Activated T-cell treated with anti-CD3 and anti-CD28 coated beads for 48 hours (primary cell): Measurements from ENCODE around the gene NMNAT3.

Source experiments
- DNase-seq: peaks from one replicate; pipeline ENCODE4 v3.0.0-alpha.2; 2020; ENCODE audit warnings: low read depth

Gene NMNAT3

GRCh38 chr3:139578783-139579182 is 99.0 kb downstream of the NMNAT3 start:
- DNase-seq = no peak

- DNase-seq = no peak
Measured at GRCh38 chr3:139577909-139578308, 99.9 kb downstream of the NMNAT3 start.

- DNase-seq = no peak
Measured at GRCh38 chr3:139577346-139577745, 100.4 kb downstream of the NMNAT3 start.

- DNase-seq = no peak
Measured at GRCh38 chr3:139574026-139574947, 103.5 kb downstream of the NMNAT3 start.

DNA sequence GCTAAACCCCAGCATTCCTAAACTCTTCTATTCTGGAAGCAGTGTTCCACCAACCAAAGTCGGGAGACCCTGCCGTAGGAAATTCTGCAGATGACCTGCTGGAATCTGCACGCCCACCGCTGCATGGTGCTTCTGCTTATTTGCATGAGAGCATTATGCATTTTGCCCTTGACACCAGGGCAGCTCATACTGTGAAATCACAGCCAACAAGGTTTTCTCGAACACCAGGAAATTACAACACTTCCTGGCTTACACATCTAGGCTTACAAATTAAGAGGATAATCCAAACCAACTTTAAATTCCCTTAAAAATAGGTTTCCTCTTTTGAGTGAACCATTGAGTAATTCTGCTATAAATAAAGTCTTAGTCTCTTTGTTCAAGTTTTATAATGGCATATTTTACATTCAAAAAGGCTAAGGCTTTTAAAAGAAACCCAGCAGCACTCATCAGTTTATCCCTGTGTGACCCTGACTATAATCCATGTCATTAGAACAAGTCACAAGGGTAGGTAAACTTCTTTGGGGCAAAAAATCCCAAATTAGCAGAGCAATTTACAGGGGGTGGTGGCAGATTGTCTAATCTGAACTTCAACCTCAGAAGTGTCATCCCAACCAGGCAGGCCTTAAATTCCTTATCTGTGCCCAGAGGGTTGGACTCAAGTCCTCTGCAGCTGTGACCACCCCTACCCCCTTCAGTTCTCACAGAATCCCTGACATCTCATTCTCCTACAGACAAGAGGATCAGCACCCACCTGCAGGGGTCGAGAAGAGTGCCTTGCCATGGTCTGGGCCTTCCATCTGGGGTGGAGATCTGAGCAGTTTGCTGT is 104.7 kb downstream of the NMNAT3 start:
- DNase-seq = no peak

GRCh38 chr3:139571711-139572110 is 106.1 kb downstream of the NMNAT3 start:
- DNase-seq = no peak

- no peak for DNase-seq
Measured at GRCh38 chr3:139564294-139564861, 113.4 kb downstream of the NMNAT3 start.

DNA sequence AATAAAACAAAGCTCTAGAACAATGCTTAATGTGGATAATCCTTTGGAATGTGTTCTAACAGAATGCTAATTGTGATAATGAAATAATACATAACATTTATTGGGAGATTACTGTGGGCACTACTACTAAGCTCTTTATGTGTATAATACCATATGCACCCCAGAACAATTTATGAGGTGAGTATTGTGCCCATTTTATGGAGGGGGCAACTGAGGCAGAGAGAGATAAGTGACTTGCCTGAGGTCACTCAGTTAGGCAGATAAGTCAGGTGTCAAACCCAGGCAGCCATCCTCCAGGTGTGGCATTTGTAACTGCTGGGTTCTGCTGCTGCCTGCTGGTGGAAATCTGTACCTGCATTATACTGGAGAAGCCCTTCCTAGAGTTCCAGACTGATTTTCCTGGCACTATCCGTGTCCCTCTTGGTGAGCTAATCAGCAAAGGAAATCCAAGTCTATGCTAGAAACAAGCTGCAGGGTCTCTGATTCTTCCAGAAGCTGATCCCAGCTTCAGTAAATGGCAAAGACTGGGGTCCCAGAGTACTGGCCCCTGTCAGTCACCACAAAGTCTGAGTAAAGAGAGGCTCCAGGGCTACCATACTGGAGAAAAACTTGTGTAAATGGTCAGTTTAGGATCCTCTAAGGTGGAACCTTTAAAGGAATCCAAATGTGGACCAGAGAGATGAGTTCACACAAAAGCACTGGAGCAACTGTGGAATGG is 115.7 kb downstream of the NMNAT3 start:
- DNase-seq = no peak

- DNase-seq = no peak
Measured at GRCh38 chr3:139561255-139561817, 116.4 kb downstream of the NMNAT3 start.

DNA sequence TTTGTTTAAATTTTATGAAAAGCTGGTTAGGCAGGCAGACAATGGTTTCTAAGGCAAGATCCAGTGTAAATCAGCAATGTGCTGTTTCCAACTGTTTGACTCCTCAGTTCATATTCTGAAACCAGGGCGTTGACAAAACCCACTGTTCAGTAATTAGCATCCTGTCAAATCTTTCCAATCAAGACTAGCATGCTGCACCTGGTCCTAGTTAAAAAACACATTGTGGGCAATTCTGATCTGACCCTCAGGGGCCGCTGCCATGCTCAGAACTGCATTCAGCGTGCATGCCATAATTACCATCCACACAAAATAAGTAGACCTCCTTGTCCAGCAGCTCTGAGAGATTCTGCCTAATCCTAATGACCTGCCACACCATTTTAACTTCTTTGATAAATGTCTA is 117.4 kb downstream of the NMNAT3 start:
- DNase-seq = no peak

DNA sequence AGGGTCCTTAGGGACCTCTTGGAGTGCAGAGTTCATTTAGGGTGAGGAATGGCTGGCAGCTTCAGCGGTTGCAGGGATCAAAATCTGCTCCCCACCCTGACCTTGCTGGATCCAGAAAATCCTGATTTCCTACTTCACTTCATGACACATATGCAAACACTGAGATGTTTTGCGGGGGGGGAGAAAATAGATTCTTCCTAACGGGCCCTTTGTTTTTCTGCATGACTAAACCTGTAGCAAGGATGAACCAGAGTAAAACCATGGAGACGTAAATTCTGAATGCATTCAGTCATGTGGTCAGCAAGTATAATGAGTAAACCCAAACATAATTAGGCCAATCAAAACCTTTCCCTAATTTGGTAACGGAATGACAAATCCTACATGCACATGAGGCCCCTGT is 118.2 kb downstream of the NMNAT3 start:
- DNase-seq = no peak

DNA sequence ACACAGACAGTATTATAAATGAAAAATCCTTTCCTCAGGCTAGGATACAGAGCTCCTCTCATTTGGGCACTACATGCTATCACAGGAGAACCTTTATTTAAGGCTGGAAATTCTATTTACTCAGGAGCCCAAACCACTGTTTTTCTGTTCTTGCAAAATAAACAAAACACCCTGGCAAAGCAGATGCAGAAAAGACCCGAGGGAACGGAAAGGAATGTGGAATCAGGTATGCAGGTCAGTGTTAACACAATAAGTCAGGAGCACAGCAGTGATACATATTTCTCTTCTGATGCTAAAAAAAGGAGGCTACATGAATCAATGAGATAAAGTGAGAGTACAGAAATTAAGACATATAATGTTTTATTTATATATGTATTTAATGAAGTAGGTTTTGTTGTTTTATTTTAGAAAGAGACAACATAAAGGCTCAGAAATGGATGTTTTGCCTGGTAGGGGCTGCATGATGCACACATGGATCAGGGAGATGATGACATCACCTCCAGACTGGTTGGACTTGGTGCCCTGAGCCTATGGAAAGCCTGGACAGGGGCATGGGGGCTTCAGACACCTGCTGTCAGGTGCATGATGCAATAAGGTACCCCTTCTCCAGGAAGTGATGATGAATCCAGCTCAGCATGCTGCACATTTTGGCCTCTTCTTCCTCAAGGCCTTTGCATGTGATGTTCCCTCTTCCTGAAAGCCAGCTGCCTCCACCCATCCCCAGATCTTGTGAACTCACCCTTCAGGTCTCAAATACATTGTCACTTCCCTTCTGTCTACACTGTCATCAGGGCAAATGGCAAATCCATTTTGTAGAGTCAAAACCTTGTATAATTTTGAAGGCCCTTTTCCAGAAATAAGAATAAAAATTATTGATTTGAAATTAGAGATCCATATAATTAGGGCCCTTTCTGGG is 119.2 kb downstream of the NMNAT3 start:
- DNase-seq = no peak

- DNase-seq = no peak
Measured at GRCh38 chr3:139557041-139557440, 120.7 kb downstream of the NMNAT3 start.

- no peak for DNase-seq
Measured at GRCh38 chr3:139555249-139555648, 122.5 kb downstream of the NMNAT3 start.

DNA sequence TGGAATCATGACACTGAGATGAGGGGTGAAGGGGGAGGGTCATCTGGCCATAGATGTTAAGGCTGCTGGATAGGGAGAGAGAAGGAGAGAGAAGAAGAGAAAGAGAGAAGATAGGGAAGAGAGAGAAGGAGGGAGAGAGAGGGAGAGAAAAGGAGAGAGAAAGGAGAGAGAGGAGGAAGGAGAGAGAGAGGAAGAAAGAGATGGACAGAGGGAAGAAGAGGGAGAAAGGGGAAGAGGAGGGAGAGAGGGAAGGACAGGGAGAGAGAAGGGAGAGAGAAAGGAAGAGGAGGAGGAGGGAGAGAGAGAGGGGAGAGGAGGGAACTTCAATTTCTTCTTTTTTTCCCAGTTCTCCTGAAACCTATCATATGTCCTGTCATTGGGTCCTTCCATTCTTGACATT is 123.1 kb downstream of the NMNAT3 start:
- DNase-seq = no peak

- DNase-seq = no peak
Measured at GRCh38 chr3:139552632-139553365, 125.0 kb downstream of the NMNAT3 start.

DNA sequence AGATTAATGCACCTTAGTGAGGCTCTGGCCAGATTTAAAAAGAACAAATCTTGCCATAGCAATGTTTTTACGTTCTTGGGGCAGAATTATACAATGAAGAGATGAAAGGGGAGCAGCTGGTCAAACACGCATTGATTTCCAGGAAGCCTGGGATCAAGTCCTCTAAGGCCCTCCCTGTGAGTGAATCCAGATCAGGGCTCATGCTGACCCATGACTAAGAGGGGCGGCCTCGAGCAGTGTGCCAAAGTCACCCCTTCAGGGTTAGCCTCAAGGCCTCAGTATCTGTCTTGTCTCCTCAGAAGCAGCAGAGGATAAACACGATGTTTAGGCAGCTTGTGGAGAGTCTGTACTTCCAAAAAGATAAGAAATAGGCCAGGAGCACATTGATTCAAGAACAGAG is 129.0 kb downstream of the NMNAT3 start:
- DNase-seq = no peak

- DNase-seq = no peak
Measured at GRCh38 chr3:139547666-139548065, 130.1 kb downstream of the NMNAT3 start.

GRCh38 chr3:139546772-139547171 is 131.0 kb downstream of the NMNAT3 start:
- DNase-seq = no peak
